OCI-LY3 (cell line): ENCODE results near the gene RPRML.

Experiments used
- EZH2phosphoT487 ChIP-seq: fragments of 200-600 bp; shearing (Covaris generic); IDR thresholded peaks from 2 replicates; pipeline ENCODE4 v1.6.1; 2018; ENCODE audit warnings: antibody characterized with exemption, mixed run types, low read depth
- TF ChIP-seq, protein P1 (sequence below): fragments of 200-600, 300-600 bp; sonication (generic); IDR thresholded peaks from 2 replicates; pipeline ENCODE4 v1.5.1; 2014; ENCODE audit warnings: antibody characterized with exemption, low read length, low read depth

- TF ChIP-seq, protein P1, sequence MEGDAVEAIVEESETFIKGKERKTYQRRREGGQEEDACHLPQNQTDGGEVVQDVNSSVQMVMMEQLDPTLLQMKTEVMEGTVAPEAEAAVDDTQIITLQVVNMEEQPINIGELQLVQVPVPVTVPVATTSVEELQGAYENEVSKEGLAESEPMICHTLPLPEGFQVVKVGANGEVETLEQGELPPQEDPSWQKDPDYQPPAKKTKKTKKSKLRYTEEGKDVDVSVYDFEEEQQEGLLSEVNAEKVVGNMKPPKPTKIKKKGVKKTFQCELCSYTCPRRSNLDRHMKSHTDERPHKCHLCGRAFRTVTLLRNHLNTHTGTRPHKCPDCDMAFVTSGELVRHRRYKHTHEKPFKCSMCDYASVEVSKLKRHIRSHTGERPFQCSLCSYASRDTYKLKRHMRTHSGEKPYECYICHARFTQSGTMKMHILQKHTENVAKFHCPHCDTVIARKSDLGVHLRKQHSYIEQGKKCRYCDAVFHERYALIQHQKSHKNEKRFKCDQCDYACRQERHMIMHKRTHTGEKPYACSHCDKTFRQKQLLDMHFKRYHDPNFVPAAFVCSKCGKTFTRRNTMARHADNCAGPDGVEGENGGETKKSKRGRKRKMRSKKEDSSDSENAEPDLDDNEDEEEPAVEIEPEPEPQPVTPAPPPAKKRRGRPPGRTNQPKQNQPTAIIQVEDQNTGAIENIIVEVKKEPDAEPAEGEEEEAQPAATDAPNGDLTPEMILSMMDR = no peak
- TF ChIP-seq EZH2phosphoT487 = no peak
Observed at GRCh38 chr17:46977348-46977747, 1.7 kb downstream of the RPRML start.
